Nephron (organoid): ENCODE measurements around the gene OR2A7.
"Not testable (repeated sequence)": the region's sequence is repeated elsewhere in the genome, so short reads cannot be mapped to it uniquely, and the experiment has no call there.

Experiments
- H3K27ac Mint-ChIP-seq, 3 experiments: 2 replicates each; pipeline ENCODE4 v1.8.0; 2020; ENCODE audit warnings: mixed read lengths in 3 of 3, mild to moderate bottlenecking in 2 of 3, moderate library complexity in 1 of 3
- H3K27me3 Mint-ChIP-seq: 2 replicates; pipeline ENCODE4 v1.8.0; 2021; ENCODE audit warnings: low read depth, mild to moderate bottlenecking, moderate library complexity, mixed read lengths
- H3K36me3 Mint-ChIP-seq: 2 replicates; pipeline ENCODE4 v1.8.0; 2020; ENCODE audit warnings: low read depth, mixed read lengths
- H3K4me1 Mint-ChIP-seq: 2 replicates; pipeline ENCODE4 v1.8.0; 2020; ENCODE audit warnings: mixed read lengths
- H3K4me3 Mint-ChIP-seq, 3 experiments: 2 replicates each; pipeline ENCODE4 v1.8.0; 2020; ENCODE audit warnings: mild to moderate bottlenecking in 3 of 3, mixed read lengths in 3 of 3, moderate library complexity in 2 of 3
- H3K9me3 Mint-ChIP-seq: 2 replicates; pipeline ENCODE4 v1.8.0; 2020; ENCODE audit warnings: mixed read lengths

The OR2A7 gene, protein sequence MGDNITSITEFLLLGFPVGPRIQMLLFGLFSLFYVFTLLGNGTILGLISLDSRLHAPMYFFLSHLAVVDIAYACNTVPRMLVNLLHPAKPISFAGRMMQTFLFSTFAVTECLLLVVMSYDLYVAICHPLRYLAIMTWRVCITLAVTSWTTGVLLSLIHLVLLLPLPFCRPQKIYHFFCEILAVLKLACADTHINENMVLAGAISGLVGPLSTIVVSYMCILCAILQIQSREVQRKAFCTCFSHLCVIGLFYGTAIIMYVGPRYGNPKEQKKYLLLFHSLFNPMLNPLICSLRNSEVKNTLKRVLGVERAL

DNA sequence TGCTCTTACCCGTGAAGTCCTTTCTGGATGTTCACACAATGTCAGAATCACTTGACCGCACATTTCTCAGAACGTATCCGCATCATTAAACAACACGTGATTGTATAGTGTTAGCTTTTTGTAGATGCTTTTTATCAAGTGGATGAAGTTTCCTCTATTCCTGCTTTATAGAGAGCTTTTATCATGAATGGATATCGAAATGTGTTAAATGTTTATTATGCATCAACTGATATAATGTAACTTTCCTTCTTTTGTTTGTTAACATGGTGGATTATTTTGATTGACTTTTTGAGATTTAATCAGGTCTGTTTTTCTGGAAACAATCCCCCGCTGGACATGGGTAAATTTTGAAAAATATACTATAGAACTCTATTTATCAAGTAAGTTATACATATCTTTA, at the start of gene OR2A7:
Gene OR2A7, minus strand, starts transcription at position 101 of the 400 bp plus-strand sequence. CDS start 5,164 bp downstream, outside the sequence.
- not testable (repeated sequence) for H3K4me1 Mint-ChIP-seq, H3K4me3 Mint-ChIP-seq

DNA sequence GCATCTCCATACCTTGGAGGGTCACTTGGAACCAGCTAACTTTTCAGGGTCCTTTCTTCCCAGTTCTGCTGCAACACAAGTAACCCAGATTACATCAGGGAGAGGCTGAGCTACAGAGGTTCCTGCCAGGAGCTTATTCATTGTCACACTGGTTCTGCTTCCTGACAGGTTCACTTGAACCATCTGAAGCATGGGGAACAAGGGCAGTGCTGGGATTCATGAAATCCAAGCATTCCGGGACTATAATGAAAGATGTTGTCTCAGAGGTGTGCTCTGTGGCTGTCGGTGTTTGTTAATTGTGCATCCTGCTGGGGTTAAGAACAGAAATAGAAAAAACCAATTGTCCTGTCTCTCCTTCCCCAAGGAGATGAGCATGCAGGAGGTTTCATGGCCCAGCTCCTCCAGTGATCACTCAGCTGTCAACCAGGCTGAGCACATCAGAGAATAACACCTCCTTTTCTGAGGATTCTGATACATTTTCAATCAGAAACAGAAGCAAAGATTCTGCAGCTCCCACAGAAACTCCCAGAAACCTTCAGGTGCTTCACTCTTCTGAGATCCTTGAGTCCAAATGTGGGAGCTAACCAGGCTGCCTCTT, 47.4 kb upstream of the OR2A7 start, which contains the start of gene OR2A1:
Gene OR2A1, plus strand, starts transcription at position 548 of the 598 bp plus-strand sequence. CDS start 5,706 bp downstream, outside the sequence.
- H3K27ac Mint-ChIP-seq, H3K4me3 Mint-ChIP-seq, H3K36me3 Mint-ChIP-seq, H3K4me1 Mint-ChIP-seq, H3K27me3 Mint-ChIP-seq, H3K9me3 Mint-ChIP-seq: not testable (repeated sequence)

More for the DNA sequence above, at the start of gene OR2A7:
- not testable (repeated sequence) for H3K27ac Mint-ChIP-seq, H3K9me3 Mint-ChIP-seq, H3K27me3 Mint-ChIP-seq, H3K36me3 Mint-ChIP-seq

DNA sequence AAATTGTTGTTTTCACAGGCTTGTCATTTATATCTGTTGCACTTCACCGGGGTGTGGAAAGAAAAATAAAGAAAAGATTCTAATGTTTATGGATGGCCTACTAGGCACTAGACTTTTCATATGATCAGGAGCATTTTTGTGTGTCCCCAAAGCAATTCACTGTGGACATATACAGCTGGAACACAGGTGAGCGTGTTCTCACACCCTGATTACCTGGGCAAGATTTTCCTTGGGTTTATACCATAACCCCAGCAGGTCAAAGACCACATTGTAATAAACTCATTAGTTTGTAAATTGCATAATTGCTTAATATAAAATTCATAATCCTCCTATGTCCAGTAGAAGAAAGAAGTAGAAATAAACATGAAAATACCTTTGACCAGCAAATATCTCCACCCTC, 46.6 kb upstream of the OR2A7 start:
- H3K27ac Mint-ChIP-seq, H3K4me1 Mint-ChIP-seq, H3K4me3 Mint-ChIP-seq, H3K27me3 Mint-ChIP-seq, H3K36me3 Mint-ChIP-seq, H3K9me3 Mint-ChIP-seq: not testable (repeated sequence)

DNA sequence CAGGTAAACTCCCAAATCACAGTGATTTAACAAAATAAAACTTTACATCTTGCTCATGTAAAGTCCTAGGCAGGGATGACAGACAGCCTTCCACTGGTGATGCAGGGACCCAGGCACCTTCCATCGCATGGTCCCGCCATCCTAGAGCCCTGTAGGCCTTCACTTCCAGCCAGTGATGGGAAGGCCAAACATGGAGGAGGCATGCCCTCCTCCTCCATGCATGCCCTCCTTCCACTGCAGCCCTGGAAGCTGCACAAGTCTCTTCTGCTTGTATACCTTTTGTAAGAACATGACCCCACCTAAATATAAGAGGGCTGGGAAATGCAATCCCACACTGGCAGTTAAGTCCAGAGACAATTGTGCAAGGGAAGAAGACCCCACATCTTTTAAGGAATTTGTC, 45.1 kb upstream of the OR2A7 start:
- H3K27ac Mint-ChIP-seq, H3K4me1 Mint-ChIP-seq, H3K27me3 Mint-ChIP-seq, H3K9me3 Mint-ChIP-seq, H3K4me3 Mint-ChIP-seq, H3K36me3 Mint-ChIP-seq: not testable (repeated sequence)

DNA sequence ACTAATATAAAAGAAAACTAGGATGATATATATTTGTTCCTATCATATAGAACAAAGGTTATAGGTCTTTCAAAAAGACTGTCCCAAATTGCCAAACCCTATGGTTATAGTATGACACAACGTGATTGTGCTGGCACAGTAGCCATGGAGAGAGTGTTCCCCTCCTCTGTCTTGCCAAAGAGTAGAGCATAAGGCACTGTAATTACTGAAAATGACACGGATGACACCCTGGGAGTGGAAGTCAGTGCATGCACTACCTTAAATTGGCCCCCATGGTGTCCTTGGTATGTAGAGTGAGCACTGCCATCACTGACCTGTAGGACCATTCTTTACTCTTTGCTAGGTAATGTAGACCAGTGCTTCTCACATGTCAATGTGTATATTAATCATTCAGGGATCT, 40.6 kb upstream of the OR2A7 start:
- not testable (repeated sequence) for H3K27ac Mint-ChIP-seq, H3K4me1 Mint-ChIP-seq, H3K36me3 Mint-ChIP-seq, H3K27me3 Mint-ChIP-seq, H3K9me3 Mint-ChIP-seq, H3K4me3 Mint-ChIP-seq

DNA sequence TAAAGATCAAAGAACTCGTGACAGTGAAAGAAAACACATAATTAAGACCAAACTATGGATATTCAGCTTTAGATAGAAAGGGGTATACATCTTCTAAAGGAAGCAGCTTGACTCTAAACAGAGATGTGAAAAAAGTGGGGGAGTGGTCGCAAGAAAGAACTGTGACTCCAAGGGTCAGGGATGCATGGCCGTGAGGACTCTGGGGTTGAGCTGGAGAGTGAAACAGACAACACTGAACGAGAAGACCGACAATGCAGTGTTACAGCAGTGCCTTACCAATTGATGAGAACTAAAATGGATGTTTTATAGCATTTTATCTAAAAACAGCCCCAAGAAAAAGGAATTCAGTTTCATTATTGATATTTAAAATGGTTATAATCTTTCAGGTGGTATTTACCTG, 39.0 kb upstream of the OR2A7 start:
- H3K4me3 Mint-ChIP-seq, H3K27ac Mint-ChIP-seq, H3K4me1 Mint-ChIP-seq, H3K9me3 Mint-ChIP-seq, H3K36me3 Mint-ChIP-seq, H3K27me3 Mint-ChIP-seq: not testable (repeated sequence)

DNA sequence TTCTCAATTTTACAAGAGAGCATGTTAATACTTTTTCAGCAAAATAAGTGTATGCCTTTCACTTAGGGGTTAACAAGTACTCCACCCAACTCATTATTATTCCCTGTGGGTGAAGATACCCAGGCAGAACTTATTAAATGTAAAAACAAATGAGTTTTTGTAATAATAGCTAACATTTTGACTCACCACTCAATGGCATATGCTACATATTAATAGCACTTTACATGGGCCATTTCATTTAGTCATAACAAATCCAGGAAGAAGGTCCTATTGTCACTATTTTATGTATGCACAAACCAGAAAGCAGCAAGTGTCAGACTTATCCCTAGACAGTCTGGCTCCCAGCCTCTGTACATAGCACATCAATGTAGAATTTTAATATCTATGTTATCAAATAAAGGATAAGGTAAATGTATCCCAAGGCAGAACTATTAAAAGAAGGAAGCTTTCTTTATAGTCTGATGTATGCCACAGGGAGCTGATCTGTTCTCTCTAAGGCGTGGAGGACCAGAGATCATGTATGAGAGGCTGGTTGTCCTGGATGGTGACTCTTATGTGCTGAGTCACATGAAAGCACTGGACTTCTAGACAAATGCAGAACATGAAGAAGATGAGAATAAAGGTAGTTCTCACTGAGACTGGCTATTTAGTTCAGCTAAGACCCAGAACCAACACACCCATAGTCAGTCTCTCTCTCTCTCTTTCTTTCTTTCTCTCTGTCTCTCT, 38.1 kb upstream of the OR2A7 start:
- H3K4me3 Mint-ChIP-seq, H3K36me3 Mint-ChIP-seq, H3K9me3 Mint-ChIP-seq: not testable (repeated sequence)

DNA sequence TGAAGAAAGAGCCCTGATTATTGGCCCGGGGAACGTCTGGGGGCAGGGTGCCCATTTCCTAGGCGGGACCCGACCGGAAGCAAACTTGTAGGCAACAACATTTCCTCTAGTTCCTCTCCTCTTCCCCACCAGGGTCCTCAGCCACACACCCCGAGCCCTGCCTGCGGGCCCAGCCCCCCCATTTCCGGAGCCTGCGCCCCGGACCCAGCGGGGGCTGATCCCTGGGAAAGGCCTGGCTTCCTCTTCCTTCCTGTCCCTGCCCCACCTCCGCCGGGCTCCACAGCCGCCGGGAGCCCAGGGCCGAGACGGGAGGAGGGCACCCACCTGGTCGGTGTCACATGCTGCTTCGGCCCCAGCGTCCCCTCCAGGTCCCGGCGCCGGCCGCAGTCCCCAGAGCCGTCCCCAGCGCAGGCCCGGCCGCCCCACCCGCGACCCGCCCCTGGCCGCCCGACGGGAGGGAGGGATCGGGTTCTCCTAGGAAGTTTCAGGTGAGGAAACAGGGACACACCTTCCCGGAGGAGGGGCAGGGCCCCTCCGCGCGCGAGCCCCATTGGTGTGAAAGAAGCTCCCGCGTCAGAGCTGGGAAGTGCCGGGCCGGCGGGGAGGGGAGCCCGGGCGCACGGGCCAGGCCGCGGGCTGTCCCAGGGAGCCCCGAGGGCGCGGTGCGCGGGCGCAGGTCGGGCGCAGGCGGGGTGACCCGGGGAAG, 29.4 kb upstream of the OR2A7 start:
- not testable (repeated sequence) for H3K4me3 Mint-ChIP-seq, H3K36me3 Mint-ChIP-seq, H3K27me3 Mint-ChIP-seq, H3K4me1 Mint-ChIP-seq, H3K27ac Mint-ChIP-seq, H3K9me3 Mint-ChIP-seq

More for the DNA sequence above, 38.1 kb upstream of the OR2A7 start:
- not testable (repeated sequence) for H3K4me1 Mint-ChIP-seq, H3K27ac Mint-ChIP-seq, H3K27me3 Mint-ChIP-seq

DNA sequence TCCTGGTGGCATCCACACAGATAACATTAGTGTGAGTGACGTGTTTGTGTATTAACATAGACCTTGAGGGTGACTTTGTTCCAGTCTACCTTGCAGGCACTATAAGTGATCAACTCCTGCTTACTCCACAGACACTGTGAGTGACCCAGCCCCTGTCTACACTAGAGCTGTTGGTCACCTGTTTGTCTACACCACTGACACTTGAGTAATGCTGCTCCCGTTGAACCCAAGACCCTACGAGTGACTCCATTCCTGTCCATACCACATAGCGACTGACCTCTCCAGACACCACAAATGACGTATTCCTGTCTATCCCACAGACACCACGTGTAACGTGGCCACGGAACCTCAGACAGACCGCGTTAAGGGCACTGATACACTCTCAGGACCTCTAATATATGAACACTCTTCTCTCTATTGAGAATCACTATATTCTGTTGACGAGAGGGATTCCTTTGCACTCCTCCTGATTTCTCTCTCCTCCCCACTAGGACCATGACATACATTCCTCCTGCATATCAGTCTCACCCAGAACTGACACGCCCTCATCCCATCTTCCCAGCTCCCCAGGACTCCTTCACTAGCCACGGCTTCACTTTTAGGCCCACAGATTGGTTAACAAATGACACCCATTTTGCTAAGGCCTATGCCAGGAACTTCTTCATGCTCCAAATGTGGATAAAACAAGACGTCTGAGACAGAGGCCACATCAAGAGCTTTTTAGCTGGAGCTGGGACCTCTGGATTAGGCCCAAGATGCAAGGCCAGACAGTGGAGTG, 28.0 kb upstream of the OR2A7 start:
- not testable (repeated sequence) for H3K9me3 Mint-ChIP-seq, H3K4me1 Mint-ChIP-seq, H3K27ac Mint-ChIP-seq, H3K27me3 Mint-ChIP-seq, H3K4me3 Mint-ChIP-seq, H3K36me3 Mint-ChIP-seq

DNA sequence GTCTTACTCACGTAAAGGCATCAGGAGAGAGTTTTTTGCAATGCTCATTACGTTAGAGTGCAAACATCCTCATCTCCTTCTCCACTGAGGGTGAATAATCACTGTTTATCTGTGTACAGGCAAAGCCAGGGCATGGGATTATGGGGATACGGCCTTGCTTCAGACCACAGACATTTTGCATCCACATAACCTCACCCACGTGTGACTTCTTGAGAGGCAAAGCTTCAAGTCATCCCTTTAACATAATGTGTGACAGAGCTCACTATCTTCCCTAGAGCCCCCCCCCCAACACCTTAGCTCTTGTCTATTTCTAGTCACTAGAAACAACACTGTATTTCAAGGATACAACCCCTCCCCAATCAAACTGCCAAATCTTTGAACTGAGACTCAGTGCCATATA, 27.0 kb upstream of the OR2A7 start:
- H3K36me3 Mint-ChIP-seq, H3K4me1 Mint-ChIP-seq, H3K27me3 Mint-ChIP-seq, H3K4me3 Mint-ChIP-seq, H3K9me3 Mint-ChIP-seq, H3K27ac Mint-ChIP-seq: not testable (repeated sequence)

DNA sequence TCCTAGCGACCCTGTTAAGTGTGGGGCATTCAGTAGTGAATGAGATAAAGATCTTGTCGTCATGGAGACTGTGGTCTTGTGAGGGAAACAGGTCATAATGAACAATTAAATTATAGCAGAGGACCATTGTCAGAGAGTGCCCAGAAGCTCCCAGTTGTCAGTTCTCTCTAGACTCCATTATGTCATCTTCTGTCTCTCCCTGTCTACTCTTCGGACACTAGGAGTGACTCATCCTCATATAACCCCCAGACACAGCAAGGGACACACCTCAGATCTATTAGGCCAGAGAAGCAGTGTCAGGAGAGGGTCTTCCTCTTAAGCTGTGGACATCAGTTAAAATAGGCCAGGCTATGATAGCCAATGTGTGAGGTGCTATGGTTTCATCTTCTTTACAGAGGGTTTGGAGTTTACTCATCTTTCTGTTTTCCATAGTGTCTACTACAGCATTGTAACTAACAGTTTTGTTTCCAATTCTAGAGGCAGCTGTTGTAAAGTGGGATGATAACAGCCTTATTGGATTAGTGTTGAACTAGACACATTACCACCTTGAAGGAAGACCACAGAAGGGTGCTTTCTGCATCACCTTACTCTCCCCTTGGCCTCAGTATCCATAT, 22.7 kb upstream of the OR2A7 start:
- not testable (repeated sequence) for H3K36me3 Mint-ChIP-seq, H3K27me3 Mint-ChIP-seq, H3K27ac Mint-ChIP-seq, H3K9me3 Mint-ChIP-seq, H3K4me3 Mint-ChIP-seq, H3K4me1 Mint-ChIP-seq

DNA sequence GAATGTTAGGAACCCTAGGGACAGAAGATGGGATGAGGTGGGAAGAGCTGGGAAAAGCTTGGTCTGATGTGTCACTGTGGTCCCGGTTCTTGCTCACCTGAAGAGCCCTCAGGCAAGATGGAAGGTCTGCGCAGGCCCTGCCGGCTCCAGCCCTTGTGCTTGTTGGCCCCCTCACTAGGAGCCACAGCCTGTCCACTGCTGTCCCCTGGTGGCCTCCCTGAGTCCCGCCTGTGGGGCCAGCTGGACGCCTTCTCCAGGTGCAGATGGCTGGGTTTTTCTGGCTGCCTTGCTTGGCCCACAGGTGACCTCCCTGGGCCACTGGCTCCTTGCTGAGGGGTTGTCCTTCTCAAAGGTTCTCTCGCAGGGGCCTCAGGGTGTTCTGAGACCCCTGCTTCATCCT, 19.1 kb upstream of the OR2A7 start:
- H3K4me3 Mint-ChIP-seq, H3K4me1 Mint-ChIP-seq, H3K36me3 Mint-ChIP-seq, H3K27ac Mint-ChIP-seq, H3K27me3 Mint-ChIP-seq, H3K9me3 Mint-ChIP-seq: not testable (repeated sequence)

DNA sequence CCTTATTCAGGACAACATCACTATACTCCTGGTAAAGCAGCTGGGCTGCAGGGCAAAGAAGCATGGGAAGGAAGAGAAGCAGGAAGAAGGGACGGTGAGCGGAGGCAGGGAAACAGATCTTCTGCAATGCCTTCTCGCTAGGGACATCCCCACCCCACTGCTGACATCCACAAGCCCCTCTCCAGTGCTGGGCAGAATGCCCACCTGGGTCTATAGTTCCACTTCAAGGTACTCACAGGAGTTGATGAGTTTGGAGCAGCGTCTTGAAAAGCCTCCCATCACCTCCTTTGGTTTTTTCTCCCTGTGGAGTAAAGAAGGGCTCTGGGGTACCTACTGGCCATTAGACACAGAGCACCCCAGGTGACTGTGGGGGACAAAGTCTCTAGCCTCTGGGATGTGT, 17.9 kb upstream of the OR2A7 start:
- H3K27me3 Mint-ChIP-seq, H3K4me1 Mint-ChIP-seq, H3K9me3 Mint-ChIP-seq, H3K4me3 Mint-ChIP-seq, H3K36me3 Mint-ChIP-seq, H3K27ac Mint-ChIP-seq: not testable (repeated sequence)

DNA sequence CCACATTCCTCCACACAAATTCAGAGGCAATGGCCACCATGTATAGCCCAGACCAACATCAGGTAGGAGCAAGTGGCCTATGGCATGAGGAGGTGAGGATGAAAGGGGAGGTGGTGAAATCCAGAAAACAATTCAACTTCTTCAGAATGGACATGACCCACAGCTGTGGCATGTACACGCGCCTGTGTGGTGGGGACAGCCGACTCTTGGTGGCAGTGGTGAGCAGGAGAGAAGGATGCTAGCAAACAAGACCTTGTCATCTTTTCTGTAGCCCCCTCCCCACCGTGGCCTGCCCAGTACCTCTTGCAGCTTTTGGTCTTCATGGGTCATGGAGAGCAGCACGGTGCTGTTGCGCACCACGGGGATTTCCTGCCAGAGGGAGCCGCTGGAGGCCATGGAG, 17.4 kb upstream of the OR2A7 start:
- not testable (repeated sequence) for H3K4me1 Mint-ChIP-seq, H3K9me3 Mint-ChIP-seq, H3K36me3 Mint-ChIP-seq, H3K27me3 Mint-ChIP-seq, H3K4me3 Mint-ChIP-seq, H3K27ac Mint-ChIP-seq
